Mesodermal cell (in vitro differentiated cells): ENCODE results near the gene PAX8.

Experiments
- H3K27ac ChIP-seq: 2 replicates; pipeline ENCODE4 v1.7.0; 2013; ENCODE audit warnings: mild to moderate bottlenecking, low read depth, low read length, moderate library complexity; ENCODE audit not compliant: severe bottlenecking
- H3K36me3 ChIP-seq: 2 replicates; pipeline ENCODE4 v1.7.1; 2013; ENCODE audit warnings: mild to moderate bottlenecking, low read length, moderate library complexity; ENCODE audit not compliant: control insufficient read depth, insufficient read depth
- H3K4me1 ChIP-seq: one replicate; pipeline ENCODE4 v1.7.1; 2013; ENCODE audit warnings: mild to moderate bottlenecking, low read length; ENCODE audit not compliant: insufficient read depth, control insufficient read depth, poor library complexity, severe bottlenecking
- H3K4me3 ChIP-seq: 2 replicates; pipeline ENCODE4 v1.7.0; 2013; ENCODE audit warnings: low read length, control low read depth, mild to moderate bottlenecking; ENCODE audit not compliant: insufficient read depth, poor library complexity, severe bottlenecking; ENCODE audit errors: extremely low read depth
- H3K9me3 ChIP-seq: 2 replicates; pipeline ENCODE4 v1.7.1; 2013; ENCODE audit warnings: mild to moderate bottlenecking, low read length, moderate library complexity; ENCODE audit not compliant: control insufficient read depth
- WGBS, 2 experiments: methylation state at CpG; one replicate each; pipeline ENCODE4 v1.1.5; 2013; ENCODE audit warnings: missing lambda C conversion rate in 2 of 2; ENCODE audit not compliant: insufficient coverage in 2 of 2; 5-methylcytosine and 5-hydroxymethylcytosine counted together

The PAX8 gene

GRCh38 chr2:113227698-113228097 is 51.0 kb downstream of the PAX8 start:
- H3K36me3 ChIP-seq: no peaks in the 10 kb centered on the region
- H3K27ac ChIP-seq: no peak overlapping the region
- no peak overlapping the region for H3K4me3 ChIP-seq
- H3K4me1 ChIP-seq: peaks cover 19% of the 10 kb centered on the region
- WGBS, 2 experiments: 93 to 100% methylated on average over 2 to 3 of the region's 3 CpGs
- no peaks in the 10 kb centered on the region for H3K9me3 ChIP-seq

GRCh38 chr2:113227290-113227689 is 51.4 kb downstream of the PAX8 start:
- H3K4me1 ChIP-seq: peaks cover 19% of the 10 kb centered on the region
- no CpG with 5 or more reads among the region's 1 CpG for WGBS, 2 experiments

GRCh38 chr2:113226462-113226861 is 52.3 kb downstream of the PAX8 start:
- WGBS, 2 experiments: 94 to 100% methylated on average over 2 to 4 of the region's 4 CpGs
- Histone ChIP-seq H3K4me1 (peaks cover 19% of the 10 kb centered on the region), H3K27ac (peak overlapping the region; percentile 73)

More at GRCh38 chr2:113227290-113227689, 51.4 kb downstream of the PAX8 start:
- Histone ChIP-seq H3K36me3 (no peaks in the 10 kb centered on the region), H3K9me3 (no peaks in the 10 kb centered on the region), H3K27ac (no peak overlapping the region), H3K4me3 (no peak overlapping the region)

GRCh38 chr2:113225263-113226259 is 53.2 kb downstream of the PAX8 start:
- peak overlapping the region; percentile 73 for H3K27ac ChIP-seq
- 36 to 64% methylated on average over 4 to 6 of the region's 12 CpGs for WGBS, 2 experiments
- H3K9me3 ChIP-seq: no peaks in the 10 kb centered on the region
- no peak overlapping the region for H3K4me3 ChIP-seq
- H3K36me3 ChIP-seq: no peaks in the 10 kb centered on the region
- H3K4me1 ChIP-seq: peaks cover 19% of the 10 kb centered on the region

More at GRCh38 chr2:113226462-113226861, 52.3 kb downstream of the PAX8 start:
- Histone ChIP-seq H3K36me3 (no peaks in the 10 kb centered on the region), H3K9me3 (no peaks in the 10 kb centered on the region), H3K4me3 (no peak overlapping the region)

GRCh38 chr2:113224647-113225236 is 54.0 kb downstream of the PAX8 start:
- Histone ChIP-seq H3K36me3 (no peaks in the 10 kb centered on the region), H3K4me3 (no peak overlapping the region), H3K4me1 (peaks cover 19% of the 10 kb centered on the region), H3K27ac (no peak overlapping the region), H3K9me3 (no peaks in the 10 kb centered on the region)
- 93 to 100% methylated on average over 1 of the region's 2 CpGs for WGBS, 2 experiments

- H3K27ac ChIP-seq: no peak overlapping the region
- no peak overlapping the region for H3K4me3 ChIP-seq
- no peaks in the 10 kb centered on the region for H3K9me3 ChIP-seq
- H3K36me3 ChIP-seq: no peaks in the 10 kb centered on the region
- 80 to 100% methylated on average over 1 of the region's 1 CpG for WGBS, 2 experiments
- peaks cover 19% of the 10 kb centered on the region for H3K4me1 ChIP-seq
These were observed 54.9 kb downstream of the PAX8 start for GRCh38 chr2:113223813-113224212.

- H3K27ac ChIP-seq: no peak overlapping the region
- H3K9me3 ChIP-seq: no peaks in the 10 kb centered on the region
- H3K36me3 ChIP-seq: no peaks in the 10 kb centered on the region
- 50 to 78% methylated on average over 1 to 2 of the region's 6 CpGs for WGBS, 2 experiments
- H3K4me3 ChIP-seq: no peak overlapping the region
- peaks cover 28% of the 10 kb centered on the region for H3K4me1 ChIP-seq
These were observed 56.9 kb downstream of the PAX8 start for GRCh38 chr2:113221846-113222245.

GRCh38 chr2:113220970-113221708 is 57.6 kb downstream of the PAX8 start:
- no peaks in the 10 kb centered on the region for H3K36me3 ChIP-seq
- no peak overlapping the region for H3K4me3 ChIP-seq
- 85 to 86% methylated on average over 3 to 4 of the region's 6 CpGs for WGBS, 2 experiments
- H3K4me1 ChIP-seq: peaks cover 24% of the 10 kb centered on the region
- H3K9me3 ChIP-seq: no peaks in the 10 kb centered on the region
- no peak overlapping the region for H3K27ac ChIP-seq

GRCh38 chr2:113219889-113220641 is 58.7 kb downstream of the PAX8 start:
- WGBS, 2 experiments: 81 to 100% methylated on average over 3 of the region's 6 CpGs
- Histone ChIP-seq H3K36me3 (no peaks in the 10 kb centered on the region), H3K4me3 (no peak overlapping the region), H3K27ac (no peak overlapping the region), H3K4me1 (peaks cover 18% of the 10 kb centered on the region), H3K9me3 (no peaks in the 10 kb centered on the region)

- Histone ChIP-seq H3K4me1 (peaks cover 18% of the 10 kb centered on the region), H3K9me3 (no peaks in the 10 kb centered on the region), H3K36me3 (no peaks in the 10 kb centered on the region), H3K4me3 (no peak overlapping the region), H3K27ac (no peak overlapping the region)
- 95 to 98% methylated on average over 4 to 5 of the region's 5 CpGs for WGBS, 2 experiments
These were observed 59.2 kb downstream of the PAX8 start for GRCh38 chr2:113219525-113219888.
